DND-41 (cell line): ENCODE data around the gene MLLT1.

Experiments used
- ATAC-seq: fragments of 200-7000 bp; cut with Tn5 transposase; 3 replicates; pipeline ENCODE4 v1.9.1; 2021; ENCODE audit warnings: low read depth; ENCODE audit not compliant: insufficient read depth
- DNase-seq: peaks from one replicate; pipeline ENCODE4 v3.0.0-alpha.2; 2020
- H2AFZ ChIP-seq: 2 replicates; pipeline ENCODE4 v1.6.0; 2012; ENCODE audit warnings: low read depth, low read length
- H3K27ac ChIP-seq: 2 replicates; pipeline ENCODE4 v1.5.1; 2012; ENCODE audit warnings: low read length, inconsistent platforms
- H3K27me3 ChIP-seq: fragments of 200-600 bp; sonication (generic); 2 replicates; pipeline ENCODE4 v1.6.0; 2012; ENCODE audit warnings: low read length, mild to moderate bottlenecking, inconsistent platforms; ENCODE audit not compliant: insufficient read depth, poor library complexity
- H3K36me3 ChIP-seq: 2 replicates; pipeline ENCODE4 v1.5.1; 2012; ENCODE audit warnings: low read length, inconsistent platforms; ENCODE audit not compliant: insufficient read depth
- H3K4me1 ChIP-seq: 2 replicates; pipeline ENCODE4 v1.5.1; 2012; ENCODE audit warnings: mild to moderate bottlenecking, low read length; ENCODE audit not compliant: insufficient read depth
- H3K4me2 ChIP-seq: 2 replicates; pipeline ENCODE4 v1.6.0; 2012; ENCODE audit warnings: mild to moderate bottlenecking, moderate library complexity, low read length, inconsistent platforms; ENCODE audit not compliant: insufficient read depth
- H3K4me3 ChIP-seq, 2 experiments: fragments of 200-600 bp in 1 of 2; shearing (Covaris generic) in 1 of 2; 2 replicates each; pipeline ENCODE4 v1.5.1; 2012 to 2016; ENCODE audit warnings: inconsistent platforms in 2 of 2, low read length in 2 of 2, mild to moderate bottlenecking in 2 of 2, low read depth in 1 of 2, moderate library complexity in 1 of 2
- H3K79me2 ChIP-seq: 2 replicates; pipeline ENCODE4 v1.6.0; 2012; ENCODE audit warnings: low read length, inconsistent platforms; ENCODE audit not compliant: insufficient read depth
- H3K9ac ChIP-seq: 2 replicates; pipeline ENCODE4 v1.6.0; 2012; ENCODE audit warnings: low read depth, mild to moderate bottlenecking, inconsistent platforms, low read length, moderate library complexity
- H3K9me3 ChIP-seq: 2 replicates; pipeline ENCODE4 v1.5.1; 2012; ENCODE audit warnings: low read length, moderate library complexity, mild to moderate bottlenecking, inconsistent platforms; ENCODE audit not compliant: insufficient read depth, severe bottlenecking
- H4K20me1 ChIP-seq: 2 replicates; pipeline ENCODE4 v1.6.0; 2012; ENCODE audit warnings: low read length; ENCODE audit not compliant: insufficient read depth
- CTCF ChIP-seq: IDR thresholded peaks from 2 replicates; pipeline ENCODE4 v1.5.1; 2012; ENCODE audit warnings: borderline replicate concordance, low read length, moderate library complexity, mild to moderate bottlenecking; ENCODE audit not compliant: poor library complexity, severe bottlenecking; ENCODE audit errors: extremely low read depth
- EZH2 ChIP-seq: IDR thresholded peaks from 3 replicates; pipeline ENCODE4 v1.6.1; 2012; ENCODE audit warnings: borderline replicate concordance, low read depth, mild to moderate bottlenecking, moderate library complexity, low read length, inconsistent platforms; ENCODE audit not compliant: severe bottlenecking

MLLT1 gene

GRCh38 chr19:6247007-6247288 is 32.8 kb downstream of the MLLT1 start:
- H3K79me2 ChIP-seq: peaks cover 94% of the 10 kb centered on the region
- peaks cover 60% of the 10 kb centered on the region for H4K20me1 ChIP-seq
- H3K4me1 ChIP-seq: no peaks in the 10 kb centered on the region
- peaks cover 42% of the 10 kb centered on the region for H3K36me3 ChIP-seq
- no peak overlapping the region for H3K27ac ChIP-seq
- no peak for DNase-seq
- TF ChIP-seq EZH2: no peak
- no peak for TF ChIP-seq CTCF
- no peak overlapping the region for H3K9ac ChIP-seq
- no peak for ATAC-seq
- H3K9me3 ChIP-seq: no peaks in the 10 kb centered on the region
- H3K4me2 ChIP-seq: no peak overlapping the region
- H2AFZ ChIP-seq: no peak overlapping the region
- no peaks in the 10 kb centered on the region for H3K27me3 ChIP-seq
- H3K4me3 ChIP-seq: no peak overlapping the region

- Histone ChIP-seq H3K36me3 (peaks cover 39% of the 10 kb centered on the region), H3K27ac (no peak overlapping the region), H3K79me2 (peaks cover 94% of the 10 kb centered on the region), H3K9me3 (no peaks in the 10 kb centered on the region), H3K4me3 (no peak overlapping the region), H2AFZ (no peak overlapping the region), H4K20me1 (peaks cover 60% of the 10 kb centered on the region), H3K4me1 (no peaks in the 10 kb centered on the region), H3K27me3 (no peaks in the 10 kb centered on the region), H3K9ac (no peak overlapping the region), H3K4me2 (no peak overlapping the region)
- DNase-seq (no peak), ATAC-seq (no peak)
- TF ChIP-seq EZH2 (no peak), CTCF (no peak)
These were observed 33.4 kb downstream of the MLLT1 start for GRCh38 chr19:6246174-6247006.

- Histone ChIP-seq H4K20me1 (peaks cover 73% of the 10 kb centered on the region), H3K27me3 (no peaks in the 10 kb centered on the region), H3K4me2 (no peak overlapping the region), H3K4me1 (no peaks in the 10 kb centered on the region), H3K9me3 (no peaks in the 10 kb centered on the region), H3K27ac (no peak overlapping the region), H3K4me3 (no peak overlapping the region), H3K36me3 (peaks cover 36% of the 10 kb centered on the region), H2AFZ (no peak overlapping the region), H3K79me2 (peaks cover 95% of the 10 kb centered on the region), H3K9ac (no peak overlapping the region)
- DNase-seq (no peak), ATAC-seq (no peak)
- TF ChIP-seq CTCF (no peak), EZH2 (no peak)
These were observed 37.1 kb downstream of the MLLT1 start for GRCh38 chr19:6242677-6243076.
